A549 (cell line): ENCODE results near the gene SSX2IP. TPM values are rescaled to one million over a fixed set of nuclear protein-coding genes. Genes with fewer than 3 reads are reported as not detected.

Experiments used
- ATAC-seq, 2 experiments: fragments of 200-7000 bp in 1 of 2; fragments of >200 bp in 1 of 2; cut with Nextera tagmentation in 1 of 2; cut with Tn5 transposase in 1 of 2; 3 replicates each; pipeline versions ENCODE4 v1.8.0 to v1.9.1; 2018 to 2020; ENCODE audit warnings: mild to moderate bottlenecking in 1 of 2, moderate library complexity in 1 of 2
- CTCF ChIA-PET: fragments of 300-600 bp; sonication (Branson Sonifier 250); formaldehyde crosslinking; extraction: SDS; loops from one replicate; lab custom pipeline; 2021; ENCODE audit warnings: antibody characterized with exemption, inconsistent platforms; lab: Yijun Ruan, JAX
- POLR2A ChIA-PET: fragments of 350-600 bp; formaldehyde crosslinking; extraction: SDS; loops from one replicate; lab custom pipeline; 2021; ENCODE audit warnings: antibody characterized with exemption, inconsistent platforms; lab: Yijun Ruan, JAX
- DNase-seq, 2 experiments: peaks; one replicate each; pipeline versions ENCODE4 v3.0.0 to v3.0.0-alpha.2; 2011 to 2016; ENCODE audit warnings: low read depth in 1 of 2, low spot score in 1 of 2
- FAIRE-seq: peaks from 2 replicates; lab custom pipeline; 2011; peaks lifted over from hg19 to GRCh38; lab: Jason Lieb, UNC
- H3K27ac ChIP-seq, 2 experiments: fragments of >200 bp; sonication (Bioruptor Twin); formaldehyde crosslinking; 3 replicates each; pipeline ENCODE4 v1.5.1; 2016 to 2017
- H3K4me1 ChIP-seq: fragments of >200 bp; sonication (Bioruptor Twin); formaldehyde crosslinking; 3 replicates; pipeline ENCODE4 v1.6.1; 2016
- H3K4me2 ChIP-seq: fragments of >200 bp; sonication (Bioruptor Twin); formaldehyde crosslinking; 3 replicates; pipeline ENCODE4 v1.6.1; 2016
- H3K4me3 ChIP-seq: fragments of >200 bp; sonication (Bioruptor Twin); formaldehyde crosslinking; 3 replicates; pipeline ENCODE4 v1.5.1; 2016
- H3K9me3 ChIP-seq: fragments of >200 bp; sonication (Bioruptor Twin); formaldehyde crosslinking; 3 replicates; pipeline ENCODE4 v1.6.1; 2016
- CBX8 ChIP-seq: fragments of 200-600 bp; sonication (generic); IDR thresholded peaks from 2 replicates; pipeline ENCODE4 v1.6.1; 2016
- CEBPB ChIP-seq, 2 experiments: fragments of >200 bp in 1 of 2; sonication (Bioruptor Twin) in 1 of 2; formaldehyde crosslinking in 1 of 2; IDR thresholded peaks; 2 replicates each; pipeline ENCODE4 v1.6.1; 2012 to 2016
- EHF ChIP-seq: fragments of 250-450 bp; sonication (Bioruptor Pico); IDR thresholded peaks from 2 replicates; pipeline ENCODE4 v1.5.0; 2020; ENCODE audit warnings: mild to moderate bottlenecking
- FOSB ChIP-seq: fragments of 250-450 bp; sonication (Bioruptor Pico); IDR thresholded peaks from 2 replicates; pipeline ENCODE4 v1.5.0; 2020; ENCODE audit warnings: mild to moderate bottlenecking, moderate library complexity
- FOSL2 ChIP-seq, 2 experiments: fragments of 450-650 bp in 1 of 2; fragments of >200 bp in 1 of 2; sonication (Bioruptor Twin) in 1 of 2; formaldehyde crosslinking; IDR thresholded peaks; 2 replicates each; pipeline versions ENCODE4 v1.5.0 to v1.6.1; 2016 to 2020; ENCODE audit warnings: mild to moderate bottlenecking in 1 of 2, moderate library complexity in 1 of 2
- FOXS1 ChIP-seq: fragments of 250-450 bp; sonication (Bioruptor Pico); IDR thresholded peaks from 2 replicates; pipeline ENCODE4 v1.5.0; 2020; ENCODE audit warnings: mild to moderate bottlenecking, moderate library complexity
- HOXA7 ChIP-seq: fragments of 250-450 bp; sonication (Bioruptor Pico); IDR thresholded peaks from 2 replicates; pipeline ENCODE4 v1.5.0; 2020; ENCODE audit warnings: mild to moderate bottlenecking, moderate library complexity
- JUNB ChIP-seq: fragments of >200 bp; sonication (Bioruptor Twin); formaldehyde crosslinking; IDR thresholded peaks from 2 replicates; pipeline ENCODE4 v1.6.1; 2016
- MAFK ChIP-seq: fragments of 450-650 bp; IDR thresholded peaks from 2 replicates; pipeline ENCODE4 v1.6.1; 2014; ENCODE audit not compliant: partially characterized antibody
- NFE2L2 ChIP-seq: fragments of 150-350 bp; conservative IDR thresholded peaks from 2 replicates; pipeline ENCODE4 v1.6.1; 2014; ENCODE audit warnings: low read length
- PBX3 ChIP-seq: IDR thresholded peaks from 2 replicates; pipeline ENCODE4 v1.6.1; 2012
- POLR2A ChIP-seq: IDR thresholded peaks from 2 replicates; pipeline ENCODE4 v1.6.1; 2012; ENCODE audit warnings: mild to moderate bottlenecking, low read length
- POLR2AphosphoS2 ChIP-seq: conservative IDR thresholded peaks from 2 replicates; pipeline ENCODE4 v1.6.1; 2012; ENCODE audit warnings: low read length, improper control_type of control experiment, inconsistent platforms
- RFX5 ChIP-seq: fragments of 450-650 bp; IDR thresholded peaks from 2 replicates; pipeline ENCODE4 v1.7.1; 2014; ENCODE audit warnings: antibody characterized with exemption, mild to moderate bottlenecking, moderate library complexity
- SREBF2 ChIP-seq: fragments of 450-650 bp; IDR thresholded peaks from 2 replicates; pipeline ENCODE4 v1.6.1; 2014; ENCODE audit warnings: mild to moderate bottlenecking, moderate library complexity
- USF2 ChIP-seq: fragments of 450-650 bp; IDR thresholded peaks from 2 replicates; pipeline ENCODE4 v1.6.1; 2014; ENCODE audit warnings: antibody characterized with exemption
- ZSCAN20 ChIP-seq: fragments of 250-450 bp; sonication (Bioruptor Pico); IDR thresholded peaks from 2 replicates; pipeline ENCODE4 v1.8.0; 2022; ENCODE audit warnings: mild to moderate bottlenecking, moderate library complexity
- WGBS: methylation state at CpG from one replicate; pipeline ENCODE4 v1.1.6; 2017; ENCODE audit errors: missing lambda C conversion rate; 5-methylcytosine and 5-hydroxymethylcytosine counted together
- polyA plus RNA-seq, 4 experiments: library from polyadenylated mRNA; depleted of rRNA in 3 of 4; stranded (reverse); fragments of >200 nt; fragmentation: RNase III in 1 of 4; extraction: RNeasy Plus Mini Kit Qiagen cat#74134 plus additional on column Dnase treatment in 1 of 4; gene quantifications; 2 replicates in 3 of 4; 3 replicates in 1 of 4; pipeline ENCODE4 v1.2.3, GENCODE V29; 2011 to 2017
- TF ChIP-seq, protein P1 (sequence below): fragments of >200 bp; sonication (Bioruptor Twin); formaldehyde crosslinking; IDR thresholded peaks from 3 replicates; pipeline ENCODE4 v1.6.1; 2016
- TF ChIP-seq, protein P2 (sequence below): IDR thresholded peaks from 2 replicates; pipeline ENCODE4 v1.6.1; 2012

SSX2IP gene
- polyA plus RNA-seq, 2 of the 4 experiments (the other 2 are of a cell fraction) = 15.2 to 20.6 TPM

- no peak overlapping the region for H3K4me2 ChIP-seq
- TF ChIP-seq EHF (CRISPR knock-in tag) (no peak), FOSB (CRISPR knock-in tag) (no peak), FOSL2 (IDR thresholded peaks at IDR 0.05) (no peak), FOSL2 (CRISPR knock-in tag; IDR thresholded peaks at IDR 0.05) (no peak), POLR2AphosphoS2 (no peak), PBX3 (no peak), CBX8 (no peak), ZSCAN20 (CRISPR knock-in tag) (no peak), HOXA7 (no peak)
- TF ChIP-seq, all 56 proteins: peak for 0
- POLR2A ChIA-PET = no interaction called here
- DNase-seq = no peak
- no peak for FAIRE-seq
- no peak overlapping the region for H3K27ac ChIP-seq
- CTCF ChIA-PET = no interaction called here
- no peak overlapping the region for H3K4me3 ChIP-seq
- no peaks in the 10 kb centered on the region for H3K4me1 ChIP-seq
- ATAC-seq = no peak
- H3K9me3 ChIP-seq = no peaks in the 10 kb centered on the region
- WGBS = 90% methylated on average over 3 of the region's 3 CpGs
Observed at GRCh38 chr1:84736944-84737343, 46.7 kb upstream of the SSX2IP start.

GRCh38 chr1:84736445-84736844 lies 46.2 kb upstream of the SSX2IP start:
- Histone ChIP-seq H3K4me3 (no peak overlapping the region), H3K4me1 (no peaks in the 10 kb centered on the region), H3K4me2 (no peak overlapping the region), H3K27ac (no peak overlapping the region), H3K9me3 (0 out of 3 replicates have a peak, but pooled peaks cover 4% of the 10 kb centered on the region)
- TF ChIP-seq RFX5 (no peak), CEBPB (IDR thresholded peaks at IDR 0.05) (no peak), NFE2L2 (no peak), FOXS1 (CRISPR knock-in tag) (no peak), POLR2A (no peak), SREBF2 (no peak), USF2 (no peak), JUNB (no peak)
- TF ChIP-seq, protein P1, sequence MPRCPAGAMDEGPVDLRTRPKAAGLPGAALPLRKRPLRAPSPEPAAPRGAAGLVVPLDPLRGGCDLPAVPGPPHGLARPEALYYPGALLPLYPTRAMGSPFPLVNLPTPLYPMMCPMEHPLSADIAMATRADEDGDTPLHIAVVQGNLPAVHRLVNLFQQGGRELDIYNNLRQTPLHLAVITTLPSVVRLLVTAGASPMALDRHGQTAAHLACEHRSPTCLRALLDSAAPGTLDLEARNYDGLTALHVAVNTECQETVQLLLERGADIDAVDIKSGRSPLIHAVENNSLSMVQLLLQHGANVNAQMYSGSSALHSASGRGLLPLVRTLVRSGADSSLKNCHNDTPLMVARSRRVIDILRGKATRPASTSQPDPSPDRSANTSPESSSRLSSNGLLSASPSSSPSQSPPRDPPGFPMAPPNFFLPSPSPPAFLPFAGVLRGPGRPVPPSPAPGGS = no peak
- ChIA-PET CTCF (interaction anchor here (1.5 kb wide), 1 partner anchor 17 kb away, joined by 4 read pairs; no protein-coding TSS in a partner anchor), POLR2A (no interaction called here)
- no peak for ATAC-seq
- DNase-seq = no peak
- no peak for FAIRE-seq

- H3K9me3 ChIP-seq = 0 out of 3 replicates have a peak, but pooled peaks cover 5% of the 10 kb centered on the region
- DNase-seq (no peak), FAIRE-seq (no peak), ATAC-seq (no peak)
- POLR2A ChIA-PET = no interaction called here
- H3K4me2 ChIP-seq = no peak overlapping the region
- no peaks in the 10 kb centered on the region for H3K4me1 ChIP-seq
- CTCF ChIA-PET = interaction anchor here (1.1 to 1.5 kb wide), 2 partner anchors 18 to 293 kb away, joined by 4 read pairs; no protein-coding TSS in a partner anchor
- H3K4me3 ChIP-seq = no peak overlapping the region
- 4% methylated on average over 1 of the region's 1 CpG for WGBS
- no peak overlapping the region for H3K27ac ChIP-seq
- TF ChIP-seq POLR2AphosphoS2 (no peak), MAFK (no peak), NFE2L2 (no peak)
Observed at GRCh38 chr1:84735483-84735882, 45.2 kb upstream of the SSX2IP start.

GRCh38 chr1:84732520-84732919 lies 42.3 kb upstream of the SSX2IP start:
- no peak for ATAC-seq

More at GRCh38 chr1:84732520-84732919, 42.3 kb upstream of the SSX2IP start:
- H3K27ac ChIP-seq = no peak overlapping the region
- DNase-seq (no peak), FAIRE-seq (no peak)
- no peak overlapping the region for H3K4me2 ChIP-seq
- TF ChIP-seq, protein P2, sequence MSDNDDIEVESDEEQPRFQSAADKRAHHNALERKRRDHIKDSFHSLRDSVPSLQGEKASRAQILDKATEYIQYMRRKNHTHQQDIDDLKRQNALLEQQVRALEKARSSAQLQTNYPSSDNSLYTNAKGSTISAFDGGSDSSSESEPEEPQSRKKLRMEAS = no peak
- no peaks in the 10 kb centered on the region for H3K4me1 ChIP-seq
- ChIA-PET POLR2A (no interaction called here), CTCF (no interaction called here)
- 0 out of 3 replicates have a peak, but pooled peaks cover 5% of the 10 kb centered on the region for H3K9me3 ChIP-seq
- no peak overlapping the region for H3K4me3 ChIP-seq
- 15% methylated on average over 2 of the region's 2 CpGs for WGBS
